HepG2 (cell line): ENCODE results near the gene C14orf93. TPM values are rescaled to one million over a fixed set of nuclear protein-coding genes. Genes with fewer than 3 reads are reported as not detected.

Experiments
- GRHL1 ChIP-seq: sonication (generic); formaldehyde crosslinking; conservative IDR thresholded peaks from 2 replicates; pipeline ENCODE4 v1.8.0; 2022; ENCODE audit warnings: missing genetic modification reagents
- HES4 ChIP-seq: sonication (generic); formaldehyde crosslinking; IDR thresholded peaks from 2 replicates; pipeline ENCODE4 v1.9.0; 2021; ENCODE audit warnings: mild to moderate bottlenecking, missing genetic modification reagents, borderline replicate concordance
- PHB2 ChIP-seq: fragments of 450-650 bp; IDR thresholded peaks from 2 replicates; pipeline ENCODE4 v1.6.1; 2018; ENCODE audit not compliant: partially characterized antibody
- PLSCR1 ChIP-seq: sonication (generic); formaldehyde crosslinking; IDR thresholded peaks from 2 replicates; pipeline ENCODE4 v1.5.0; 2020; ENCODE audit warnings: missing genetic modification reagents, mild to moderate bottlenecking, borderline replicate concordance
- SUZ12 ChIP-seq: fragments of 150-350 bp; IDR thresholded peaks from 2 replicates; pipeline ENCODE4 v1.6.1; 2014; ENCODE audit warnings: low read depth, low read length
- TEAD3 ChIP-seq: optimal IDR thresholded peaks from 2 replicates; pipeline ENCODE3; 2016; ENCODE audit warnings: borderline replicate concordance
- ZNF180 ChIP-seq: sonication (generic); formaldehyde crosslinking; IDR thresholded peaks from 2 replicates; pipeline ENCODE4 v1.4.0; 2020; ENCODE audit warnings: low read depth, missing genetic modification reagents, borderline replicate concordance
- ZNF556 ChIP-seq: sonication (generic); formaldehyde crosslinking; IDR thresholded peaks from 2 replicates; pipeline ENCODE4 v1.4.0; 2020; ENCODE audit warnings: mild to moderate bottlenecking, missing genetic modification reagents, borderline replicate concordance
- ZNF616 ChIP-seq: sonication (generic); formaldehyde crosslinking; IDR thresholded peaks from 2 replicates; pipeline ENCODE4 v1.5.0; 2020; ENCODE audit warnings: low read depth, mild to moderate bottlenecking, missing genetic modification reagents
- ZNF646 ChIP-seq: sonication (generic); formaldehyde crosslinking; IDR thresholded peaks from 2 replicates; pipeline ENCODE4 v1.9.0; 2021; ENCODE audit warnings: mild to moderate bottlenecking, missing genetic modification reagents
- ZNF652 ChIP-seq: IDR thresholded peaks from 2 replicates; pipeline ENCODE4 v1.6.1; 2016; ENCODE audit warnings: low read depth, borderline replicate concordance
- ZNF780A ChIP-seq: sonication (generic); formaldehyde crosslinking; IDR thresholded peaks from 2 replicates; pipeline ENCODE4 v1.8.0; 2022; ENCODE audit warnings: mild to moderate bottlenecking, missing genetic modification reagents, moderate library complexity
- ZNF83 ChIP-seq: sonication (generic); formaldehyde crosslinking; IDR thresholded peaks from 2 replicates; pipeline ENCODE4 v1.4.0; 2020; ENCODE audit warnings: missing genetic modification reagents, mild to moderate bottlenecking, borderline replicate concordance
- polyA plus RNA-seq, 8 experiments: library from polyadenylated mRNA; depleted of rRNA in 3 of 8; stranded (reverse) in 7 of 8; unstranded in 1 of 8; fragments of >200 nt; fragmentation: Illumina TruSeq in 4 of 8; extraction: Trizol in 4 of 8; gene quantifications; 2 replicates each; pipeline versions ENCODE4 v1.2.1 to v1.2.3, GENCODE V29; 2011 to 2016; ENCODE audit warnings: low read depth in 4 of 8, missing spikeins in 1 of 8, mixed read lengths in 1 of 8; ENCODE audit not compliant: insufficient read depth in 1 of 8
- total RNA-seq, 5 experiments: library from RNA; depleted of rRNA; stranded (reverse); fragments of >200 nt; fragmentation: Illumina TruSeq; extraction: Trizol; gene quantifications; 2 replicates each; pipeline ENCODE4 v1.2.3, GENCODE V29; 2016; ENCODE audit warnings: low read depth in 1 of 5
- TF ChIP-seq, protein P1 (sequence below): fragments of 450-650 bp; IDR thresholded peaks from 2 replicates; pipeline ENCODE4 v1.6.1; 2017; ENCODE audit warnings: mild to moderate bottlenecking
- TF ChIP-seq, protein P2 (sequence below): sonication (generic); formaldehyde crosslinking; IDR thresholded peaks from 2 replicates; pipeline ENCODE4 v1.9.0; 2021; ENCODE audit warnings: missing genetic modification reagents, mild to moderate bottlenecking, borderline replicate concordance

Gene C14orf93
- total and polyA plus RNA-seq, 2 of the 13 experiments (the other 11 are each of a cell fraction or from before 2014, with no cell fraction given), result 11.4 to 22.5 TPM

- TF ChIP-seq ZNF616 (CRISPR knock-in tag), result no peak; the same call in 1 of the 2 replicates
- TF ChIP-seq ZNF652 (CRISPR knock-in tag), result 0 out of 2 replicates have a peak, but pooled peaks have one; percentile 44
- no peak for TF ChIP-seq ZNF180
- no peak for TF ChIP-seq PLSCR1
- TF ChIP-seq ZNF556 (CRISPR knock-in tag), result peak; percentile 99
- no peak for TF ChIP-seq GRHL1 (CRISPR knock-in tag)
- no peak for TF ChIP-seq ZNF646 (CRISPR knock-in tag)
- TF ChIP-seq TEAD3 (CRISPR knock-in tag), result peak; percentile 99
- peak; percentile 5; the same call in 1 of the 2 replicates for TF ChIP-seq SUZ12
- no peak for TF ChIP-seq PHB2
- TF ChIP-seq HES4 (CRISPR knock-in tag), result no peak
- TF ChIP-seq, protein P1, sequence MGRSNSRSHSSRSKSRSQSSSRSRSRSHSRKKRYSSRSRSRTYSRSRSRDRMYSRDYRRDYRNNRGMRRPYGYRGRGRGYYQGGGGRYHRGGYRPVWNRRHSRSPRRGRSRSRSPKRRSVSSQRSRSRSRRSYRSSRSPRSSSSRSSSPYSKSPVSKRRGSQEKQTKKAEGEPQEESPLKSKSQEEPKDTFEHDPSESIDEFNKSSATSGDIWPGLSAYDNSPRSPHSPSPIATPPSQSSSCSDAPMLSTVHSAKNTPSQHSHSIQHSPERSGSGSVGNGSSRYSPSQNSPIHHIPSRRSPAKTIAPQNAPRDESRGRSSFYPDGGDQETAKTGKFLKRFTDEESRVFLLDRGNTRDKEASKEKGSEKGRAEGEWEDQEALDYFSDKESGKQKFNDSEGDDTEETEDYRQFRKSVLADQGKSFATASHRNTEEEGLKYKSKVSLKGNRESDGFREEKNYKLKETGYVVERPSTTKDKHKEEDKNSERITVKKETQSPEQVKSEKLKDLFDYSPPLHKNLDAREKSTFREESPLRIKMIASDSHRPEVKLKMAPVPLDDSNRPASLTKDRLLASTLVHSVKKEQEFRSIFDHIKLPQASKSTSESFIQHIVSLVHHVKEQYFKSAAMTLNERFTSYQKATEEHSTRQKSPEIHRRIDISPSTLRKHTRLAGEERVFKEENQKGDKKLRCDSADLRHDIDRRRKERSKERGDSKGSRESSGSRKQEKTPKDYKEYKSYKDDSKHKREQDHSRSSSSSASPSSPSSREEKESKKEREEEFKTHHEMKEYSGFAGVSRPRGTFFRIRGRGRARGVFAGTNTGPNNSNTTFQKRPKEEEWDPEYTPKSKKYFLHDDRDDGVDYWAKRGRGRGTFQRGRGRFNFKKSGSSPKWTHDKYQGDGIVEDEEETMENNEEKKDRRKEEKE, result no peak
- peak; percentile 96; the same call in 1 of the 2 replicates for TF ChIP-seq ZNF83 (CRISPR knock-in tag)
- TF ChIP-seq, protein P2, sequence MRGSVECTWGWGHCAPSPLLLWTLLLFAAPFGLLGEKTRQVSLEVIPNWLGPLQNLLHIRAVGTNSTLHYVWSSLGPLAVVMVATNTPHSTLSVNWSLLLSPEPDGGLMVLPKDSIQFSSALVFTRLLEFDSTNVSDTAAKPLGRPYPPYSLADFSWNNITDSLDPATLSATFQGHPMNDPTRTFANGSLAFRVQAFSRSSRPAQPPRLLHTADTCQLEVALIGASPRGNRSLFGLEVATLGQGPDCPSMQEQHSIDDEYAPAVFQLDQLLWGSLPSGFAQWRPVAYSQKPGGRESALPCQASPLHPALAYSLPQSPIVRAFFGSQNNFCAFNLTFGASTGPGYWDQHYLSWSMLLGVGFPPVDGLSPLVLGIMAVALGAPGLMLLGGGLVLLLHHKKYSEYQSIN (CRISPR knock-in tag), result no peak
- TF ChIP-seq ZNF780A (CRISPR knock-in tag), result no peak
These were observed 27.3 kb downstream of the C14orf93 start, which contains the start of gene AJUBA (continued) for GRCh38 chr14:22982477-22983245.
